GM15510 (cell line): ENCODE results near the gene KTN1.

Source experiments
- POLR2A ChIP-seq: IDR thresholded peaks from 3 replicates; pipeline ENCODE4 v1.6.1; 2011; ENCODE audit warnings: borderline replicate concordance; ENCODE audit not compliant: insufficient read length; ENCODE audit errors: extremely low read depth

Gene KTN1

DNA sequence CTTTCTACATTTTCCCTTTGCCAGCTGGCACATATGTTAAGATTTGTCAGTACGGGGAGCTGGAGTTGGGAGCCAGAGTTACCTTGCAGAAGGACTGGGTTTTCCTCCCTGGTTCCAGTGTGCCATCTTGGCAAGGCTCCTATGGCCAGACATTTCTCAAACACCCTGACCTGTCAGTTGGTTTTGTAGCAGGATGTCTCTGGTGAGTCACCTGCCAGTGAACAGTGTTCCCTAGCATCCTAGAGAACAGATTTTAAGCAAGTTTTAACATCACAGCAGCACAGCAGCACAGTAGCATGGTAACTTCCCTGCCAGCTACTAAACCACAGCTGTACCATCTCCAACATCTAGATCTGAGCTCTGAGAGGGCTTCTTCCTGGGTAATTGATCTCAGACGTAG, 26.2 kb upstream of the KTN1 start:
- TF ChIP-seq POLR2A: no peak

DNA sequence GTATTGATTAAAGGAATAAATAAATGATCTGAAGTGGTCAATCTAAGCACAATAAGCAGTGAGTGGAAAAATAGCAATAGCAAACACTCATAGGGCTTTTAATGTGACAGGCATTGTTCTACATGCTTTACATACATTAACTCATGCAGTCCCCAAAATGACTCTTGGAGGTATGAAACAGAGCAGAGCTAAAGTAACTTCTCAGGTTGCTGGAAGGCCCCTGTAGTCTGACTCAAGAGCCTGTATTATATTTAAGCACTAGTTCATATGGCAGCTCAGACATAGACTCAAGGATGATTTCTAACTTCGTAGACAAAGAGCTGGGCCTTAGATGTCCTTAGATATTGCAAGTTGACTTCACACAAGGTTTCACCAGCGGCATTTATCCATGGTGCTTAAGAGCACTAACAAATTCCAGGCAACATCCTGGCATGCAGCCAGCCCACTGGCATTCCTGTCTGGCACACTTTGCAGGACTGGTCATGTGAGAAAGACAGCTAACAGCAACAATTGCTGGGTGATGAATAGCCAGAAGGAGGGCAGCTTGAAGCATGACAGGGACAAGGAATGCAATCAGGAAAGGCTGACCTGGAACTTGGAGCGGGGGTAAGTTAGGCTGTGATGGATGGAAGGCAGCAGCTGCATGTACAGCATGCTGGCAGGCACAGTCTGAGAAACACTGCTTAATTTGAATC, 22.9 kb upstream of the KTN1 start:
- no peak for TF ChIP-seq POLR2A

DNA sequence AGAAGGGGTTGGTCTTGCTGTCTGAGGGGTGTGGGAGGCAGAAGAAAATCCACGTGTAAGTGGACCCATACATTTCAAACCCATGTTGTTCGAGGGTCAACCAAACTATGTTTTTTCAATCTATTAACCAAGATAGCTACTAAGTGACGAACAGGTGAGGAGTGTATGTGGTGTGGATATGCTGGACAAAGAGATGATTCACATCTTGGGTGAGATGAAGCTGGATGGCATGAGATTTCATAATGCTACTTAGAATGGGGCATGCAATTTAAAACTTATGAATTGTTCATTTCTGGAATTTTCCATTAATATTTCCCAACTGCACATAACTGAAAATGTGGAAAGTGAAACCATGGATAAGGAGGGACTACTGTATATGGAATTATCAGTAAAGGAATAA, 17.9 kb upstream of the KTN1 start:
- no peak for TF ChIP-seq POLR2A

DNA sequence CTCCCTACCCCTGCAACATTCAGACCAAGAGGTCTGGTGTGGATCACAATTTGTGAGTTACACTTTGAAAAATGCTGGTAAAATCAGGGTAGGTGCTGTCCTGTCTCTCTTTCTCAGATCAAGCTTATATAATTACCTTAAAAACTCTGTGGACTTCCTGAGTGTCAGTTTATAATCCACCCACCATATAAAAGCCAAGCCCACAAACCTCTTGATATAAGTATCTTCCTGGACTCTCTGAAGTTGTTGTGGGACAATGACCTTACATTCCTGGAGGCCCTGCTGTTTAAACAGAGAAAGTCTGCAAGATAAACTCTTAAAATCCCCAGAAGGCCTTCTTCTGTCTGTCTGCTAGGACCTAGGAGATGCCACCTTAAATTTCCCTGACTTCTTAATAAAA, 11.4 kb upstream of the KTN1 start:
- TF ChIP-seq POLR2A: no peak

DNA sequence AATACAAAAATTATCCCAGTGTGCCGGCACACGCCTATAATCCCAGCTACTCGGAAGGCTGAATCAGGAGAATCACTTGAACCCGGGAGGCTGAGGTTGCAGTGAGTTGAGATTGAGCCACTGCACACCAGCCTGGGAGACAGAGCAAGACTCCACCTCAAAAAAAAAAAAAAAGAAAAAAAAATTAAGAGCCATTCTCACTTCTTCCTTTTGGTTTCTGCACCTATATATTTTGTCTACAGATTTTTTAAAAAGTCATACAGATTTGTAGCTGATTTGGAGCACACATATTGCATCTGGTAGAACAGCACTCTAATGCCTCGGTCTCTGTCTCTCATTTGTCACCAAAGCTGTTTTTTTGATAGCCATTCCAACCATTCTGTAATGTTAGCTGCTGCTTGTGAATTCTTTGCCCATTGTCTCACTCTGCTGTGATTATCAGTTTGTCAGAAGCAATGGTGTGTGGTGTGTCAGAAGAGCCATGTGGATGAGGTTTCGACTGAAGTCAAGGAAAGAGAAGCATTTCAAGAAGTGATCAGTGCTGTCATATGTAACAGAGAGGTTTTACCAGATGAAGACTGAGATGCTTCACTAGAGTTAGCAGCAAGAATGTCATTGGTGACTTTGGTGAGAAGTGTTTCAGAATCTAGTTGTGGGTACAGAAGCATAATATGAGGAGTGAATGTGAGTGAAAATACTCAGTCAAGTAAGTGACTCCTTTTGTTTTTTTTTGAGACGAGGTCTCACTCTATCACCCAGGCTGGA, 8.7 kb upstream of the KTN1 start:
- no peak for TF ChIP-seq POLR2A

DNA sequence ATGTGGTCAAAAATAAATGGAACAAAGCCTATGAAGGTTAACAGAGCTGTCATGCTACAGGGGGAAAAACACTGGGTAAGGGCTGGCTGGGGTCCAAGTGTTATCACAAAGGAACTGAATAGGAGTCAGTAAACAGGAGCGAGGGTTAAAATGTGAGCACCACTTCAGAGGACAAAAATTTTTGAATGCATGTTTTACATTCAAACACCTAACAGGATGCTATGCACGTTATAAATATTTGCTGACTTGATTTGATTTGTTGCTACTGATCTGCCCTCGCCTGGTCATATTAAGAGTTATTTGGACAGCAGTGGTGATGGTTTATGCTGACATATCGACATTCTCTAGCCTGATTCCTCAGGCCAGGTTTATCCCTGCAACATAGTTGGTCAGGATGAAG, 7.4 kb upstream of the KTN1 start:
- no peak for TF ChIP-seq POLR2A

DNA sequence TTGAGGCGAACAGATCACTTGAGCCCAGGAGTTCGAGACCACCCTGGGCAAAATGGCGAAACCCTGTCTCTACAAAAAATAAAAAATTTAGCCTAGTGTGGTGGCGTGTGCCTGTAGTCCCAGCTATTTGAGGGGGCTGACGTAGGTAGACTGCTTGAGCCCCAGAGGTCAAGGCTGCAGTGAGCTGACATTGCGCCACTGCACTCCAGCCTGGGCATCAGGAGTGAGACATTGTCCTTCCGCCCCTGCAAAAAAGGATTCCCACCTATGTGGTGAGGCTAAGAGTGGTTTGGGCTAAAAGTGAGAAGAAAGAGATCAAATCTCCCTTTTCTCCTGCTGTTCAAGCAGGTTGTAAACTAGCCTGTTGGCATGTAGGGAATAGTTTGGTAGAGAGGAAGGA, 5.0 kb upstream of the KTN1 start:
- TF ChIP-seq POLR2A: no peak

DNA sequence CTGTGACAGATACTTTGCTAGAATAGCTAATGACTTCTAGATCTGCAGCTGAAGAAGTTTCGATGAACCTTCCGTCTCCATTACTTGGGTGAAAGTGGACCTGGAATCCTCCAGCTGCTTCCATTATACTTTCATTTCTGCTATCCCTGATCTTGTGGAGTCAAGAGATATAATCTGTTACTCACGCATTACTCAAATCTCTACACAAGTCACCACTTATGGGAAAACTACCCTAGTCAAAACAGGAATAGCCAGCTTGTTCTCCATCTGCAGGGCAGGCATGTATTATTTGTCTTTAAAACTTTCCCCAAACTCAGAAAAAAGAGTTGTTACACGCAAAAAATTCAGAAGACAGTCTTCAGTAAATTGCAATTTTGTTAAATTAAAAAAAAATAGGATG, 2.8 kb upstream of the KTN1 start:
- TF ChIP-seq POLR2A: no peak

DNA sequence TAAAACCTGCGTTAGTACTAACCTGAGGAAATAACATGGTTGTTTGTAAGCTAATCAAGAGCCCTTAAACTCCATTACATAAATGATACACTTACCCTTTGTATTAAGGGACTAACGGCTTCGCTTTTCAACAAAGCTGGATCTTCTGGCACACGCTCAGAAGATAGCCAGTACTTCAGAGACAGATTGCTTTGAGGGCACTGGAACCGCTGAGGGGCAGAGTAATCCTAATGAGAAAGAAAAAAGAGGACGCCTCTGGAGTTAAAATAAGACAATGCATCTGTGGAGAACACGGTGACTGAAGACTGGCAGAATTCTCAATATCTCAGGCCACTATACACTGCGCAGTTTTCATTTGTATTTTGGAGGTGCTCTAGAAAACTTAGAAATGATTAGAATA, 1.5 kb upstream of the KTN1 start:
- TF ChIP-seq POLR2A: no peak

DNA sequence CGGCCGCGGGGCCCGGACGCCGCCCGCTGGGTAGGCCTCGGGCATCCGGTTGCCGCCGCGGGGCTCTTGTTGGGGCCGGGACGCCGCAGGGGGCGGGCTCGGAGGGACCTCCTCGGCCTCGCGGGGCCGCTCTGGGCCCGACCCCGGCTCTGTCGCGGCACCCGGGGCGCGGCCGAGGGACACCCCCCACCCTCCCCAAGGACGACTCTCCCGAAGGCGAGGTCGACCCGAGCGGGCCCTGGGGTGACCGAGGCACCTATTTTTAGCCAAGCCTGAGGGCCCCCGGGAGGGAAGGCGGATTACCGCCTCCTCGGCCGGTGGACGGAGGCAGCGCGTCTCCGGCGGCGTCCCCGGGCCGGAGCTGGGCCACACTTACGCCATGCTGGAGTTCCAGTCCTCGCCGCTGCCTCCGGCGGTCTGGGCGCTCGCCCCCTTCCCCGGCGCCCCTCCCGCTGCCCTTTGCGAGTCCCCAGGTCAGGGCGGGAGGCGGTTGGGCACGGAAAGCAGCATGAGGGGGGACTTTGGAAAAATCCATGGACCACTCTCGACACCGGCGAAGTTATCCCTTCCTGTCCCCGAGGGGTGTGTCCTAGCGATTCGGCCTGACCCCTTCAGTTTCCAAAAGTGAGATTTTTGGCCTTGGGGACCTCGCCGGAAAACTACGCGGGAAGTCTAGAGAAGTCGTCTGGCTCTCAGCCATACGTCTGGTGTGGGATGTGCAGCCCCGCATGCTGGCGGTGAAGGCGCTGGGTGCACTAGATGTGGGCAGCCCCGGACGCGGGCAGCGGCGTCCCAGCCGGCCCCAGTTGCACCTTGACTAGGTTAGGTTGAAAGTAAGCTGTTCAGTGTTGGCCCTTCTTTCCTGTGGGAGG, 699 bp downstream of the KTN1 start:
- TF ChIP-seq POLR2A: no peak

DNA sequence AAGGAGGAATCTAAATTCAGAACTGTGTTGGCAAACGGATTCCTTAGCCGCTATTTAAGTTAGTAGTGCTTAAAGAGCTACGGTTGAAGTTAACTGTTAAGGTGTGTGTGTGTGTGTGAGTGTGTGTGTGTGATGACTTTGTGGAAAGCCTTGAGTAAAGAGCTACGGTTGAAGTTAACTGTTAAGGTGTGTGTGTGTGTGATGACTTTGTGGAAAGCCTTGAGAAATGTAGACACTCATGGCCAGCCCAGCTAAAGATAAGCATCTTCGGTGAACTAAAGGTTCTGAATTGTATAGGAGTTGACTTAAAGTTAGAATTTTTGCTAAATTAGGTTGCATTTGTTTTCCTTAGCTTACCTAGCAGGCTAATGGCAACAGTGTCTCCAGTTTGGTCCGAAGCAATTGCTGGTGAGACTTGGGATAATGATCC, 1.4 kb downstream of the KTN1 start:
- TF ChIP-seq POLR2A: no peak

DNA sequence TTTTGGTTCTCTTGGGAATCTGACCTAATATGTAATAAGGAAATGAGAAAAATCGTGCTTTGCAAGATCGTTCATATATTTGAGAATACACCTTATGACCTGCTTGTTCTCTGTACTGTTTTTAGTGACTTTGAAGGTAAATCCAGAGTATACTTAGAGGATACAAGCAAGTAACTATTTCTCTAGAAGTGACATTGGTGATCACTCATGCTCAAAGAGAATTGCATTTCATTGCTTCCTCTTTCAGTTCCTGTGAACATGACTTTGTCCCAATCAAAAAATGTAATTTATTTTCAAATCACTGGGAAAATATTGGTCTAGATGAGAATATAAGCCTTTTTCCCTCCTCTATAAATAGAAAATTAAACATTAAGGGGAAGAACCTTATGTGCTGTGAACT, 2.7 kb downstream of the KTN1 start:
- TF ChIP-seq POLR2A: no peak

DNA sequence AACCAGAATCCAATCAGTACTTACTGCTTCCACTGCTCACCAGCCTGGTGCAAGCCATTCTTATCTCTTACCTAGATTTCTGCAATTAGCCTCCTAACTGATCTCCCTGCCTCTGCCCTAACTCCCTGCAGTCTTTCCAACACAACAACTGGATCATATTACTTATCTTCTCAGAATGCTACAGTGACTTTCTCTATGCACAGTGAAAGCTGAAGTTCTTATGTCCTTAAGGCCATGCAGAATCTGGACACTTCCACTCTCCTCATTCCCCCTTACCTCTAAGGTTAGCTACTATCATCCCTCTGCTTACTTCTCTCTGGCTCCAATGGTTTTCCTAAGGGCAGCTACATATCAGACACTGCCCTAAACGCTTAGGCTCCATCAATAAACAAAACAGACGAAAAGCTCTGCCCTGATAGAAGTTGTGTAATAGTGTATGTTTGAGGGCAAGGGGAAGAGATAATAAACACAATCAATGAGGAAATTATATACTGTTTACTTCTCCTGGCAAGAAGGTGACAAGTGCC, 4.0 kb downstream of the KTN1 start:
- no peak for TF ChIP-seq POLR2A

DNA sequence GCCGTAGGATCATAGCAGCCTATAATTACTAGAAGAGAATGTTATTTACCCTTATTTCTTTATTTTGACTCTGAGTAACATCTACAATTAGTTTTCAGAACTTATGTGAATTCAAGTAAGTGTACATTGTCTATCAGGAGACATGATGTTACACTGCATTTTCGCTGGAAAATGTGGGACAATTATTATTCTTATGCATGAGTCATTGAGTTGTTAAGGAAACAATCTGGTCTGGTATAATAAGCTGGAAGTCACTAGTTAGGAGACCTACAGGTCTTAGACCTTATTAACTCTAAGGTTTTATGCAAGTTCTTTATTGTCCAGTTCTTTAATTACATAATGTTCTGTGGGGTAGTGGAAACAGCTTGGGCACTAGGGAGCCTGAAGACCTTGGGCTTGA, 5.8 kb downstream of the KTN1 start:
- TF ChIP-seq POLR2A: no peak

DNA sequence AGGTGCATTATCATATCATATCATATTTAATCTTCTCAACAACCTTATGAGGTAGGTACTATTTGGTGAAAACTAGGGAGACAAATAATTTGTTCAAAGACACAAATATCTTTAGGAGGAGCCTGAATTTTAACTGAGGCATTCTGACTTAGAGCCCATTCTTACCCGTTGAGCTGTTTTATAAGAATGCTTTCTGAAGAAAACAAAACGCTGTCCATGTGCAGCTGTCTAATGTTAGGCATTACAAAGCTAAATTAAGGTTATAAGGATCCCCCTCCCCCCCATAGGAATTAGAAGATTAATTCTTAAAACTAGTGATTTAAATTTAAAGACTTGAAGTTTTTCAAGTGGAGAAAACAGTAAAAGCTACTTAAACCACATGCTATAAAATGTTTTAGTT, 6.4 kb downstream of the KTN1 start:
- TF ChIP-seq POLR2A: no peak
